HUES6 (cell line): Measurements from ENCODE around the gene OR4P4.

Experiments used
- H3K27ac ChIP-seq: 2 replicates; pipeline ENCODE4 v1.7.0; 2013; ENCODE audit warnings: low read depth, mild to moderate bottlenecking, low read length, inconsistent platforms
- H3K27me3 ChIP-seq: 2 replicates; pipeline ENCODE4 v1.6.1; 2013; ENCODE audit warnings: low read length; ENCODE audit not compliant: control insufficient read depth, insufficient read depth
- H3K36me3 ChIP-seq: 2 replicates; pipeline ENCODE4 v1.6.1; 2013; ENCODE audit warnings: low read length; ENCODE audit not compliant: control insufficient read depth, insufficient read depth
- H3K4me1 ChIP-seq: 2 replicates; pipeline ENCODE4 v1.6.1; 2013; ENCODE audit warnings: low read length; ENCODE audit not compliant: control insufficient read depth, insufficient read depth
- H3K4me3 ChIP-seq: 2 replicates; pipeline ENCODE4 v1.5.1; 2013; ENCODE audit warnings: low read depth, low read length
- H3K9ac ChIP-seq: one replicate; pipeline ENCODE4 v1.6.1; 2013; ENCODE audit warnings: mild to moderate bottlenecking, low read length
- H3K9me3 ChIP-seq: 2 replicates; pipeline ENCODE4 v1.6.1; 2013; ENCODE audit warnings: low read depth, low read length; ENCODE audit not compliant: control insufficient read depth, insufficient read depth

The OR4P4 gene

GRCh38 chr11:55634813-55635212, at the start of gene OR4P4:
OR4P4 (plus strand) TSS chr11:55635113.
- Histone ChIP-seq H3K27me3 (no peaks in the 10 kb centered on the region), H3K4me1 (no peaks in the 10 kb centered on the region), H3K9ac (no peak within 1 kb of the TSS), H3K36me3 (no peaks in the 10 kb centered on the region), H3K9me3 (peaks cover 27% of the 10 kb centered on the region; the same call in 1 of the 2 replicates), H3K27ac (no peak within 1 kb of the TSS), H3K4me3 (no peak within 1 kb of the TSS)

GRCh38 chr11:55607545-55607944, 27.4 kb upstream of the OR4P4 start, which contains the start of gene OR4C11:
OR4C11 (minus strand) TSS chr11:55607645; CDS start chr11:55604373, 3,272 bp downstream.
- H3K36me3 ChIP-seq = no peaks in the 10 kb centered on the region
- no peaks in the 10 kb centered on the region for H3K4me1 ChIP-seq
- no peak within 1 kb of the TSS for H3K27ac ChIP-seq
- H3K9me3 ChIP-seq = peaks cover 39% of the 10 kb centered on the region; the same call in 1 of the 2 replicates
- H3K9ac ChIP-seq = no peak within 1 kb of the TSS
- H3K4me3 ChIP-seq = no peak within 1 kb of the TSS
- no peaks in the 10 kb centered on the region for H3K27me3 ChIP-seq

GRCh38 chr11:55624531-55624930, 10.4 kb upstream of the OR4P4 start:
- no peaks in the 10 kb centered on the region for H3K36me3 ChIP-seq
- no peak overlapping the region for H3K27ac ChIP-seq
- H3K4me3 ChIP-seq = no peak overlapping the region
- H3K9me3 ChIP-seq = peaks cover 20% of the 10 kb centered on the region; the same call in 1 of the 2 replicates
- H3K4me1 ChIP-seq = no peaks in the 10 kb centered on the region
- H3K27me3 ChIP-seq = no peaks in the 10 kb centered on the region
- H3K9ac ChIP-seq = no peak overlapping the region

- Histone ChIP-seq H3K36me3 (no peaks in the 10 kb centered on the region), H3K27ac (no peak within 1 kb of the TSS), H3K9ac (no peak within 1 kb of the TSS), H3K4me3 (no peak within 1 kb of the TSS; the same call in 1 of the 2 replicates), H3K9me3 (peaks cover 37% of the 10 kb centered on the region; the same call in 1 of the 2 replicates), H3K4me1 (no peaks in the 10 kb centered on the region), H3K27me3 (no peaks in the 10 kb centered on the region)
Measured at GRCh38 chr11:55648027-55648426, 13.1 kb downstream of the OR4P4 start, which contains the start of gene OR4S2. OR4S2 (plus strand) TSS chr11:55648327; CDS start chr11:55650904, 2,577 bp downstream.

- Histone ChIP-seq H3K9me3 (peaks cover 54% of the 10 kb centered on the region; the same call in 1 of the 2 replicates), H3K36me3 (no peaks in the 10 kb centered on the region), H3K27me3 (no peaks in the 10 kb centered on the region; the same call in 1 of the 2 replicates), H3K4me3 (no peak overlapping the region), H3K9ac (no peak overlapping the region), H3K4me1 (no peaks in the 10 kb centered on the region), H3K27ac (no peak overlapping the region)
Measured at GRCh38 chr11:55652560-55652959, 17.6 kb downstream of the OR4P4 start.

- Histone ChIP-seq H3K27ac (no peak overlapping the region), H3K4me3 (no peak overlapping the region), H3K9me3 (peaks cover 54% of the 10 kb centered on the region; the same call in 1 of the 2 replicates), H3K9ac (no peak overlapping the region), H3K4me1 (no peaks in the 10 kb centered on the region), H3K27me3 (no peaks in the 10 kb centered on the region; the same call in 1 of the 2 replicates), H3K36me3 (no peaks in the 10 kb centered on the region)
Measured at GRCh38 chr11:55655096-55655495, 20.2 kb downstream of the OR4P4 start.

GRCh38 chr11:55658031-55658573, 23.2 kb downstream of the OR4P4 start:
- Histone ChIP-seq H3K36me3 (no peaks in the 10 kb centered on the region), H3K4me3 (no peak overlapping the region), H3K27me3 (no peaks in the 10 kb centered on the region; the same call in 1 of the 2 replicates), H3K9ac (no peak overlapping the region), H3K9me3 (peaks cover 54% of the 10 kb centered on the region; the same call in 1 of the 2 replicates), H3K4me1 (no peaks in the 10 kb centered on the region), H3K27ac (no peak overlapping the region)

GRCh38 chr11:55658608-55659007, 23.7 kb downstream of the OR4P4 start:
- Histone ChIP-seq H3K27ac (no peak overlapping the region), H3K36me3 (no peaks in the 10 kb centered on the region), H3K4me1 (no peaks in the 10 kb centered on the region), H3K9me3 (peaks cover 54% of the 10 kb centered on the region; the same call in 1 of the 2 replicates), H3K9ac (no peak overlapping the region), H3K27me3 (no peaks in the 10 kb centered on the region; the same call in 1 of the 2 replicates), H3K4me3 (no peak overlapping the region)

- Histone ChIP-seq H3K4me3 (no peak within 1 kb of the TSS), H3K9ac (no peak within 1 kb of the TSS), H3K36me3 (no peaks in the 10 kb centered on the region), H3K9me3 (peaks cover 45% of the 10 kb centered on the region; the same call in 1 of the 2 replicates), H3K27ac (no peak within 1 kb of the TSS), H3K27me3 (no peaks in the 10 kb centered on the region; the same call in 1 of the 2 replicates), H3K4me1 (no peaks in the 10 kb centered on the region)
Measured at GRCh38 chr11:55661901-55662300, 27.0 kb downstream of the OR4P4 start, which contains the start of gene OR4C6. OR4C6 (plus strand) TSS chr11:55662201; CDS start chr11:55665167, 2,966 bp downstream.

GRCh38 chr11:55669376-55669775, 34.5 kb downstream of the OR4P4 start:
- Histone ChIP-seq H3K4me3 (no peak overlapping the region), H3K9me3 (peaks cover 46% of the 10 kb centered on the region; the same call in 1 of the 2 replicates), H3K36me3 (no peaks in the 10 kb centered on the region), H3K27ac (no peak overlapping the region), H3K9ac (no peak overlapping the region), H3K27me3 (no peaks in the 10 kb centered on the region; the same call in 1 of the 2 replicates), H3K4me1 (no peaks in the 10 kb centered on the region)

GRCh38 chr11:55673860-55674259, 38.9 kb downstream of the OR4P4 start:
- no peaks in the 10 kb centered on the region; the same call in 1 of the 2 replicates for H3K27me3 ChIP-seq
- no peak overlapping the region for H3K4me3 ChIP-seq
- H3K9ac ChIP-seq = no peak overlapping the region
- H3K27ac ChIP-seq = no peak overlapping the region
- no peaks in the 10 kb centered on the region for H3K4me1 ChIP-seq
- H3K9me3 ChIP-seq = peaks cover 39% of the 10 kb centered on the region; the same call in 1 of the 2 replicates
- no peaks in the 10 kb centered on the region for H3K36me3 ChIP-seq
